OCI-LY1 (cell line): ENCODE data around the gene CACNB3.
A peak's percentile ranks its signal among the peaks of the same experiment; 100 is the strongest.

Experiments used
- H2AFZ ChIP-seq: fragments of 200-600 bp; sonication (generic), shearing (Covaris generic); 2 replicates; pipeline ENCODE4 v1.6.0; 2014; ENCODE audit warnings: antibody characterized with exemption, mild to moderate bottlenecking, low read length
- H3F3A ChIP-seq: fragments of 200-600 bp; sonication (generic), shearing (Covaris generic); 2 replicates; pipeline ENCODE4 v1.6.0; 2014; ENCODE audit warnings: mild to moderate bottlenecking, antibody characterized with exemption, low read length, moderate library complexity; ENCODE audit not compliant: insufficient read depth
- H3K27ac ChIP-seq: fragments of 200-600 bp; sonication (generic); 2 replicates; pipeline ENCODE4 v1.5.1; 2014; ENCODE audit warnings: low read length, mixed run types, mild to moderate bottlenecking, low read depth; ENCODE audit not compliant: poor library complexity, severe bottlenecking
- H3K27me3 ChIP-seq: fragments of 200-600 bp; sonication (generic); 2 replicates; pipeline ENCODE4 v1.6.0; 2014; ENCODE audit warnings: antibody characterized with exemption, mild to moderate bottlenecking, low read length, moderate library complexity; ENCODE audit not compliant: insufficient read depth
- H3K36me3 ChIP-seq: fragments of 200-600 bp; sonication (generic); 2 replicates; pipeline ENCODE4 v1.6.1; 2014; ENCODE audit warnings: mild to moderate bottlenecking, antibody characterized with exemption, low read length, moderate library complexity, mixed read lengths; ENCODE audit not compliant: insufficient read depth
- H3K4me1 ChIP-seq: fragments of 200-600 bp; sonication (generic); 2 replicates; pipeline ENCODE4 v1.5.1; 2014; ENCODE audit warnings: mild to moderate bottlenecking, low read length, moderate library complexity; ENCODE audit not compliant: insufficient read depth, severe bottlenecking
- H3K4me2 ChIP-seq: fragments of 200-600 bp; sonication (generic), shearing (Covaris generic); 2 replicates; pipeline ENCODE4 v1.6.1; 2014; ENCODE audit warnings: low read length
- H3K4me3 ChIP-seq: fragments of 200-600 bp; sonication (generic); 2 replicates; pipeline ENCODE4 v1.5.1; 2014; ENCODE audit warnings: low read length, low read depth, mild to moderate bottlenecking, mixed read lengths; ENCODE audit not compliant: poor library complexity, severe bottlenecking
- H3K79me2 ChIP-seq: fragments of 200-600 bp; shearing (Covaris generic); 2 replicates; pipeline ENCODE4 v1.6.1; 2016; ENCODE audit warnings: mixed run types, low read length, mixed read lengths; ENCODE audit not compliant: insufficient read depth
- H3K9ac ChIP-seq: fragments of 200-600 bp; sonication (generic), shearing (Covaris generic); 2 replicates; pipeline ENCODE4 v1.6.1; 2014; ENCODE audit warnings: mild to moderate bottlenecking, low read length, mixed read lengths
- H3K9me2 ChIP-seq: fragments of 200-600 bp; sonication (generic), shearing (Covaris generic); 2 replicates; pipeline ENCODE4 v1.6.1; 2014; ENCODE audit warnings: low read depth, mild to moderate bottlenecking, low read length, mixed read lengths
- H3K9me3 ChIP-seq: fragments of 200-600 bp; shearing (Covaris generic); 2 replicates; pipeline ENCODE4 v1.6.1; 2014; ENCODE audit warnings: low read length, mixed read lengths
- H4K20me1 ChIP-seq: fragments of 200-600 bp; sonication (generic), shearing (Covaris generic); 2 replicates; pipeline ENCODE4 v1.6.0; 2016; ENCODE audit warnings: mild to moderate bottlenecking, low read length; ENCODE audit not compliant: insufficient read depth
- CTCF ChIP-seq: fragments of 200-600 bp; sonication (generic), shearing (Covaris generic); IDR thresholded peaks from 2 replicates; pipeline ENCODE4 v1.5.1; 2017; ENCODE audit warnings: mild to moderate bottlenecking, antibody characterized with exemption, low read length, moderate library complexity, mixed read lengths
- EZH2 ChIP-seq: fragments of 200-600 bp; sonication (generic), shearing (Covaris generic); IDR thresholded peaks from 2 replicates; pipeline ENCODE4 v1.8.0; 2017; ENCODE audit warnings: borderline replicate concordance, mixed run types, mild to moderate bottlenecking, antibody characterized with exemption, low read length, moderate library complexity, mixed read lengths

Gene CACNB3

GRCh38 chr12:48815126-48816110, 2.9 kb upstream of the CACNB3 start:
- Histone ChIP-seq H3F3A (peaks cover 5% of the 10 kb centered on the region; the same call in 1 of the 2 replicates), H3K79me2 (no peaks in the 10 kb centered on the region), H3K9ac (peak overlapping the region; percentile 78), H3K27ac (no peak overlapping the region), H3K4me2 (peak overlapping the region; percentile 91), H4K20me1 (no peaks in the 10 kb centered on the region), H3K27me3 (no peaks in the 10 kb centered on the region), H2AFZ (peak overlapping the region; percentile 95), H3K4me3 (peak overlapping the region; percentile 73), H3K9me3 (no peaks in the 10 kb centered on the region), H3K4me1 (peaks cover 16% of the 10 kb centered on the region), H3K9me2 (no peaks in the 10 kb centered on the region), H3K36me3 (no peaks in the 10 kb centered on the region)
- TF ChIP-seq EZH2 (no peak), CTCF (no peak)

- no peak overlapping the region for H3K27ac ChIP-seq
- H3K4me3 ChIP-seq: no peak overlapping the region
- no peak overlapping the region for H3K9ac ChIP-seq
- peak overlapping the region; percentile 91; the same call in 1 of the 2 replicates for H3K4me2 ChIP-seq
- no peaks in the 10 kb centered on the region for H3K36me3 ChIP-seq
- TF ChIP-seq CTCF (no peak), EZH2 (no peak)
- no peaks in the 10 kb centered on the region for H4K20me1 ChIP-seq
- peaks cover 5% of the 10 kb centered on the region; the same call in 1 of the 2 replicates for H3F3A ChIP-seq
- no peaks in the 10 kb centered on the region for H3K27me3 ChIP-seq
- no peaks in the 10 kb centered on the region for H3K9me2 ChIP-seq
- no peak overlapping the region for H2AFZ ChIP-seq
- peaks cover 16% of the 10 kb centered on the region for H3K4me1 ChIP-seq
- H3K79me2 ChIP-seq: no peaks in the 10 kb centered on the region
- H3K9me3 ChIP-seq: no peaks in the 10 kb centered on the region
These were observed 2.0 kb upstream of the CACNB3 start for GRCh38 chr12:48816143-48816854.

GRCh38 chr12:48818831-48819590, 715 bp downstream of the CACNB3 start:
- peak; percentile 95 for TF ChIP-seq CTCF
- no peak for TF ChIP-seq EZH2

More at GRCh38 chr12:48818831-48819590, 715 bp downstream of the CACNB3 start:
- peaks cover 5% of the 10 kb centered on the region; the same call in 1 of the 2 replicates for H3F3A ChIP-seq
- H3K9me3 ChIP-seq: no peaks in the 10 kb centered on the region
- H3K4me1 ChIP-seq: peaks cover 14% of the 10 kb centered on the region
- no peak overlapping the region for H3K27ac ChIP-seq
- no peaks in the 10 kb centered on the region for H3K36me3 ChIP-seq
- H3K9ac ChIP-seq: peak overlapping the region; percentile 54; the same call in 1 of the 2 replicates
- no peaks in the 10 kb centered on the region for H3K9me2 ChIP-seq
- H3K4me3 ChIP-seq: peak overlapping the region; percentile 62
- no peaks in the 10 kb centered on the region for H3K27me3 ChIP-seq
- peak overlapping the region; percentile 79 for H3K4me2 ChIP-seq
- no peaks in the 10 kb centered on the region for H3K79me2 ChIP-seq
- H4K20me1 ChIP-seq: no peaks in the 10 kb centered on the region
- no peak overlapping the region for H2AFZ ChIP-seq
